H1 (cell line): ENCODE measurements around the gene BBS2. TPM values are rescaled to one million over a fixed set of nuclear protein-coding genes. Genes with fewer than 3 reads are reported as not detected.

Experiments used
- CTCF ChIA-PET: fragments of 300-600 bp; sonication (Branson Sonifier 250); formaldehyde crosslinking; loops from one replicate; lab custom pipeline; 2021; ENCODE audit not compliant: partially characterized antibody; lab: Charles Lee
- POLR2A ChIA-PET: fragments of 300-600 bp; sonication (Branson Sonifier 250); formaldehyde crosslinking; loops from one replicate; lab custom pipeline; 2021; ENCODE audit warnings: inconsistent platforms; ENCODE audit not compliant: partially characterized antibody; lab: Charles Lee
- DNase-seq, 2 experiments: peaks; one replicate each; pipeline versions ENCODE4 v3.0.0 to v3.0.0-alpha.2; 2010 to 2022; ENCODE audit warnings: low spot score in 2 of 2, low read depth in 1 of 2, mixed read lengths in 1 of 2
- FAIRE-seq: peaks from 2 replicates; lab custom pipeline; 2011; peaks lifted over from hg19 to GRCh38; lab: Jason Lieb, UNC
- H2AFZ ChIP-seq: 2 replicates; pipeline ENCODE4 v1.8.1; 2012; ENCODE audit warnings: low read length, inconsistent platforms
- H2AK5ac ChIP-seq: 2 replicates; pipeline ENCODE4 v1.6.1; 2013; ENCODE audit warnings: low read depth, low read length
- H2BK120ac ChIP-seq: replicated peaks from 2 replicates; pipeline ENCODE3; 2013; ENCODE audit warnings: low read depth, low read length, inconsistent platforms
- H2BK12ac ChIP-seq: 2 replicates; pipeline ENCODE4 v1.6.1; 2013; ENCODE audit warnings: low read depth, low read length
- H2BK15ac ChIP-seq: 2 replicates; pipeline ENCODE4 v1.6.1; 2013; ENCODE audit warnings: low read length
- H2BK20ac ChIP-seq: 2 replicates; pipeline ENCODE4 v1.6.1; 2013; ENCODE audit warnings: low read length
- H2BK5ac ChIP-seq: 2 replicates; pipeline ENCODE4 v1.6.1; 2013; ENCODE audit warnings: low read depth, low read length
- H3K14ac ChIP-seq: 2 replicates; pipeline ENCODE4 v1.6.1; 2013; ENCODE audit warnings: inconsistent platforms; ENCODE audit not compliant: insufficient read length
- H3K18ac ChIP-seq: 2 replicates; pipeline ENCODE4 v1.6.1; 2013; ENCODE audit warnings: low read length; ENCODE audit errors: extremely low read depth
- H3K23ac ChIP-seq: 2 replicates; pipeline ENCODE4 v1.6.1; 2013; ENCODE audit warnings: inconsistent platforms; ENCODE audit not compliant: insufficient read length
- H3K23me2 ChIP-seq: 2 replicates; pipeline ENCODE4 v1.6.1; 2013; ENCODE audit warnings: low read depth, low read length
- H3K27ac ChIP-seq: 2 replicates; pipeline ENCODE4 v1.6.1; 2011; ENCODE audit warnings: low read depth, low read length, inconsistent platforms
- H3K27me3 ChIP-seq, 4 experiments: replicated peaks in 1 of 4; 1 replicate in 1 of 4; 2 replicates in 3 of 4; pipeline versions ENCODE4 v1.6.1 to v1.8.1; 2011 to 2013; ENCODE audit warnings: low read length in 3 of 4, mild to moderate bottlenecking in 3 of 4, inconsistent platforms in 2 of 4, mixed read lengths in 2 of 4, moderate library complexity in 1 of 4; ENCODE audit not compliant: control insufficient read depth in 3 of 4, insufficient read depth in 3 of 4; ENCODE audit errors: extremely low read depth in 1 of 4
- H3K36me3 ChIP-seq, 4 experiments: 2 replicates each; pipeline versions ENCODE4 v1.6.1 to v1.8.1; 2011 to 2013; ENCODE audit warnings: mild to moderate bottlenecking in 4 of 4, low read length in 3 of 4, moderate library complexity in 2 of 4, control low read depth in 1 of 4, inconsistent platforms in 1 of 4; ENCODE audit not compliant: insufficient read depth in 4 of 4, control insufficient read depth in 2 of 4
- H3K4ac ChIP-seq: replicated peaks from 2 replicates; pipeline ENCODE3; 2013; ENCODE audit warnings: low read length, low read depth, mixed read lengths, inconsistent platforms; ENCODE audit not compliant: insufficient read length
- H3K4me1 ChIP-seq, 4 experiments: replicated peaks in 1 of 4; 1 replicate in 1 of 4; 2 replicates in 3 of 4; pipeline versions ENCODE4 v1.6.1 to v1.8.1; 2011 to 2013; ENCODE audit warnings: low read length in 3 of 4, inconsistent platforms in 2 of 4, mixed read lengths in 1 of 4; ENCODE audit not compliant: insufficient read depth in 4 of 4, control insufficient read depth in 3 of 4
- H3K4me2 ChIP-seq, 2 experiments: 2 replicates each; pipeline versions ENCODE4 v1.6.1 to v1.8.1; 2011 to 2013; ENCODE audit warnings: low read depth in 2 of 2, low read length in 2 of 2, control low read depth in 1 of 2, inconsistent platforms in 1 of 2, mild to moderate bottlenecking in 1 of 2; ENCODE audit not compliant: insufficient read depth in 1 of 2
- H3K4me3 ChIP-seq, 4 experiments: fragments of 200-600, 300-600 bp in 1 of 4; sonication (generic), shearing (Covaris generic), sonication (Bioruptor Twin) in 1 of 4; 2 replicates each; pipeline versions ENCODE4 v1.5.1 to v1.8.1; 2011 to 2016; ENCODE audit warnings: low read length in 4 of 4, low read depth in 3 of 4, control low read depth in 2 of 4, inconsistent platforms in 2 of 4, mild to moderate bottlenecking in 2 of 4, mixed read lengths in 1 of 4, moderate library complexity in 1 of 4; ENCODE audit not compliant: insufficient read depth in 2 of 4; ENCODE audit errors: extremely low read depth in 1 of 4
- H3K56ac ChIP-seq: replicated peaks from 2 replicates; pipeline ENCODE3; 2013; ENCODE audit warnings: low read depth, mild to moderate bottlenecking, mixed read lengths, low read length, inconsistent platforms; ENCODE audit not compliant: insufficient read length
- H3K79me1 ChIP-seq: 2 replicates; pipeline ENCODE4 v1.6.1; 2013; ENCODE audit warnings: low read depth, low read length, control low read depth
- H3K79me2 ChIP-seq, 2 experiments: 2 replicates each; pipeline versions ENCODE4 v1.6.1 to v1.8.1; 2012 to 2013; ENCODE audit warnings: low read length in 2 of 2, mild to moderate bottlenecking in 2 of 2, inconsistent platforms in 1 of 2; ENCODE audit not compliant: insufficient read depth in 2 of 2, control insufficient read depth in 1 of 2
- H3K9ac ChIP-seq, 4 experiments: replicated peaks in 1 of 4; 1 replicate in 1 of 4; 2 replicates in 3 of 4; pipeline versions ENCODE4 v1.6.1 to v1.8.1; 2011 to 2013; ENCODE audit warnings: low read depth in 3 of 4, low read length in 3 of 4, control low read depth in 2 of 4, mild to moderate bottlenecking in 2 of 4, moderate library complexity in 2 of 4, inconsistent platforms in 1 of 4; ENCODE audit errors: extremely low read depth in 1 of 4
- H3K9me3 ChIP-seq, 2 experiments: 2 replicates each; pipeline versions ENCODE4 v1.6.1 to v1.8.1; 2012 to 2013; ENCODE audit warnings: mild to moderate bottlenecking in 2 of 2, moderate library complexity in 2 of 2, control low read depth in 1 of 2, inconsistent platforms in 1 of 2, low read depth in 1 of 2, low read length in 1 of 2, mixed read lengths in 1 of 2; ENCODE audit not compliant: insufficient read depth in 2 of 2
- H4K20me1 ChIP-seq, 2 experiments: replicated peaks in 1 of 2; 2 replicates each; pipeline versions ENCODE3 to v1.8.1; 2011 to 2013; ENCODE audit warnings: inconsistent platforms in 2 of 2, low read length in 2 of 2, mild to moderate bottlenecking in 1 of 2; ENCODE audit not compliant: insufficient read depth in 2 of 2, control insufficient read depth in 1 of 2
- H4K5ac ChIP-seq: 2 replicates; pipeline ENCODE4 v1.6.1; 2013; ENCODE audit warnings: low read length, low read depth, mixed read lengths, inconsistent platforms; ENCODE audit not compliant: insufficient read length
- H4K8ac ChIP-seq: 2 replicates; pipeline ENCODE4 v1.8.0; 2013; ENCODE audit warnings: mild to moderate bottlenecking, moderate library complexity, low read length, inconsistent platforms; ENCODE audit not compliant: insufficient read depth; ENCODE audit errors: extremely low read depth
- H4K91ac ChIP-seq: replicated peaks from 2 replicates; pipeline ENCODE3; 2013; ENCODE audit warnings: low read length, mixed read lengths, inconsistent platforms; ENCODE audit not compliant: insufficient read length
- BRCA1 ChIP-seq: IDR thresholded peaks from 2 replicates; pipeline ENCODE4 v1.6.1; 2012; ENCODE audit warnings: low read depth, low read length, improper control_type of control experiment
- CTBP2 ChIP-seq: IDR thresholded peaks from 2 replicates; pipeline ENCODE4 v1.7.0; 2011; ENCODE audit warnings: borderline replicate concordance, mild to moderate bottlenecking, moderate library complexity, mixed read lengths, low read length; ENCODE audit not compliant: insufficient read depth, insufficient read length
- EGR1 ChIP-seq: IDR thresholded peaks from 2 replicates; pipeline ENCODE4 v1.6.1; 2011; ENCODE audit warnings: low read depth, low read length, borderline replicate concordance
- JUN ChIP-seq: IDR thresholded peaks from 2 replicates; pipeline ENCODE4 v1.6.1; 2011; ENCODE audit warnings: low read depth, mild to moderate bottlenecking, improper control_type of control experiment, low read length
- KDM5A ChIP-seq: fragments of 200-600 bp; IDR thresholded peaks from 2 replicates; pipeline ENCODE4 v1.7.1; 2012; ENCODE audit warnings: mild to moderate bottlenecking, low read length, inconsistent platforms, mixed read lengths
- NRF1 ChIP-seq: IDR thresholded peaks from 2 replicates; pipeline ENCODE4 v1.6.1; 2011; ENCODE audit warnings: mild to moderate bottlenecking, low read depth, low read length, improper control_type of control experiment
- RNF2 ChIP-seq: fragments of 200-900, 300-1000 bp; sonication (generic); IDR thresholded peaks from 2 replicates; pipeline ENCODE4 v1.7.1; 2016; ENCODE audit warnings: borderline replicate concordance, low read depth, mild to moderate bottlenecking, antibody characterized with exemption, low read length; ENCODE audit not compliant: poor library complexity, severe bottlenecking; ENCODE audit errors: missing control alignments
- SP1 ChIP-seq: IDR thresholded peaks from 2 replicates; pipeline ENCODE4 v1.6.1; 2011; ENCODE audit warnings: low read depth, low read length
- SUZ12 ChIP-seq: fragments of 200-600 bp; sonication (generic); IDR thresholded peaks from 2 replicates; pipeline ENCODE4 v1.6.1; 2012; ENCODE audit warnings: mild to moderate bottlenecking, inconsistent platforms, low read length, moderate library complexity, mixed read lengths
- TAF1 ChIP-seq: IDR thresholded peaks from 2 replicates; pipeline ENCODE4 v1.6.1; 2011; ENCODE audit warnings: mild to moderate bottlenecking, low read depth, low read length
- TBP ChIP-seq: IDR thresholded peaks from 2 replicates; pipeline ENCODE4 v1.6.1; 2011; ENCODE audit warnings: low read depth, low read length, improper control_type of control experiment
- USF2 ChIP-seq: IDR thresholded peaks from 2 replicates; pipeline ENCODE4 v1.6.1; 2011; ENCODE audit warnings: low read length, improper control_type of control experiment
- ZNF274 ChIP-seq: IDR thresholded peaks from 2 replicates; pipeline ENCODE4 v1.7.0; 2012; ENCODE audit warnings: low read length, borderline replicate concordance; ENCODE audit errors: extremely low read depth
- WGBS, 2 experiments: shearing (Covaris generic) in 1 of 2; methylation state at CpG; one replicate each; pipeline versions ENCODE4 v1.1.6 to v1.1.7; 2013 to 2015; ENCODE audit warnings: low lambda C conversion rate in 2 of 2, mixed read lengths in 2 of 2, inconsistent platforms in 1 of 2, low coverage in 1 of 2, missing lambda C conversion rate in 1 of 2; ENCODE audit not compliant: insufficient replicate concordance in 2 of 2, insufficient coverage in 1 of 2, insufficient read length in 1 of 2; ENCODE audit errors: extremely low coverage in 1 of 2, missing lambda C conversion rate in 1 of 2; 5-methylcytosine and 5-hydroxymethylcytosine counted together
- polyA plus RNA-seq, 7 experiments: library from polyadenylated mRNA; depleted of rRNA in 3 of 7; stranded (reverse) in 5 of 7; unstranded in 2 of 7; fragments of >200 nt in 5 of 7; fragments of 200-250 nt in 2 of 7; gene quantifications; 1 replicate in 5 of 7; 2 replicates in 1 of 7; 4 replicates in 1 of 7; pipeline versions ENCODE4 v1.2.1 to v1.2.3, GENCODE V29; 2011 to 2013; ENCODE audit warnings: missing spikeins in 2 of 7, mixed read lengths in 2 of 7
- total RNA-seq: library from RNA; stranded (reverse); fragmentation: NEBNext Ultra II Directional; extraction: Animal tissue kit (Norgen Biotek cat#: 25700); gene quantifications from 2 replicates; pipeline ENCODE4 v1.2.1, GENCODE V29; 2021

BBS2 gene
- total and polyA plus RNA-seq, 2 of the 8 experiments (the other 6 are each of a cell fraction or from before 2014, with no cell fraction given): 12.3 to 15.1 TPM

DNA sequence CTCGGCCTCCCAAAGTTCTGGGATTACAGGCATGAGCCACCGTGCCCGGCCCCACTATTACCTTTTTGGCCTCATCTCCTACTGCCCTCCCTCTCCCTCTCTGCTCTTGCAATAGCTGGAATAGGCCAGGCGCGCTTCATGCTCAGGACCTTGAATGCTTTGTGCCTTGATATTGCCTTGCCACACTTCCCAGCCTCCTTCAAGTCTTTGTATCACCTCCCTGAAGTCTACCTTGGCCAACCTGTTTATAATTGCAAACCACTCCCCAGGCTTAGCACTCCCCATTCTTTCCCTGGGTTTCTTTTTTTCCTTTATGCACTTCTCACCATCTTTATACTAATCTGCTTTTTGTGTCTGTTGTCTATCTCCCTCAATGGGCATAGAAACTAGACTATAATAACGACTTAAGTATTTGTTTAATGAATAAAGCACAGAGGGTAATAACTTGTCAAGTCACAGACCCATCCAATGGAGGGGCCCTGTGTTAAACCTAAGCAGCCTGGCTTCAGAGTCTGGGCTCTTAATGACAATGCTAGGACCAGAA is 61.8 kb downstream of the BBS2 start:
- WGBS, 2 experiments: 90% methylated on average over 6 of the region's 6 CpGs; no CpG with 5 or more reads in 1 of the 2 experiments
- Histone ChIP-seq H3K27me3 (no peaks in the 10 kb centered on the region), H2BK120ac (no peak overlapping the region), H3K4me1 (no peaks in the 10 kb centered on the region), H3K27ac (no peak overlapping the region), H3K36me3 (peaks cover 12 to 73% (median 44%) of the 10 kb centered on the region in 4 experiments), H3K4me2 (no peak overlapping the region), H3K4ac (no peak overlapping the region), H4K5ac (no peak overlapping the region), H2BK5ac (no peak overlapping the region), H3K18ac (no peak overlapping the region), H3K23ac (no peak overlapping the region), H4K91ac (no peak overlapping the region), H3K79me1 (no peaks in the 10 kb centered on the region; the same call in 1 of the 2 replicates), H2AFZ (no peak overlapping the region), H3K56ac (no peak overlapping the region), H2BK15ac (no peak overlapping the region), H3K79me2 (peaks cover 0 to 7% of the 10 kb centered on the region in 2 experiments; a peak in 2 of 4 replicates), H3K14ac (no peak overlapping the region), H2BK20ac (no peak overlapping the region), H2AK5ac (no peak overlapping the region), H4K20me1 (no peaks in the 10 kb centered on the region), H2BK12ac (no peak overlapping the region), H4K8ac (no peak overlapping the region), H3K9ac (no peak overlapping the region), H3K4me3 (no peak overlapping the region), H3K9me3 (no peaks in the 10 kb centered on the region), H3K23me2 (no peaks in the 10 kb centered on the region)
- FAIRE-seq (no peak), DNase-seq (no peak)
- POLR2A ChIA-PET: interaction anchor here (1.0 kb wide), 1 partner anchor 11 kb away, joined by 3 read pairs; no protein-coding TSS in a partner anchor
- CTCF ChIA-PET: no interaction called here
- TF ChIP-seq NRF1 (no peak), SP1 (no peak), USF2 (no peak), KDM5A (no peak), ZNF274 (no peak), SUZ12 (no peak), TAF1 (no peak), EGR1 (no peak), TBP (no peak), BRCA1 (no peak), JUN (no peak), CTBP2 (no peak), RNF2 (no peak)
